ENCODE results near the gene TCOF1. TPM values are rescaled to one million over a fixed set of nuclear protein-coding genes. Genes with fewer than 3 reads are reported as not detected.

Gene TCOF1
- total RNA-seq, 2 donors from 2014 or later: 28.9 to 58.3 TPM

DNA sequence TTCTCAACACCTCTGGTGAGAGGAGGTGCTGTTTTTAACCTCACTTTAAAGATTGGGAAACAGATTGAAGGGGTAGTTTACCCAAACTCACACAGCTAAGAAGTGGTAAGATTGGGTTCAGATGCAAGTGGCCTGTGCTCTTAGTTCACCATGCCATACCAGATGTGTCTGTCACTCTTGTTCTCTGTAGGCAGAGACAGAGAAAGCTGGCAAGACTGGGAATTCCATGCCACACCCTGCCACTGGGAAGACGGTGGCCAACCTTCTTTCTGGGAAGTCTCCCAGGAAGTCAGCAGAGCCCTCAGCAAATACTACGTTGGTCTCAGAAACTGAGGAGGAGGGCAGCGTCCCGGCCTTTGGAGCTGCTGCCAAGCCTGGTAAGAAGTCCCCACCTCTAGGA is 11.0 kb downstream of the TCOF1 start:
- Histone ChIP-seq H3K27ac (no peak overlapping the region), H3K36me3 (peaks cover 0 to 32% of the 10 kb centered on the region in 2 donors), H3K9me3 (no peaks in the 10 kb centered on the region), H3K4me1 (replicated peaks) (no peaks in the 10 kb centered on the region), H3K27me3 (replicated peaks; ENCODE audit: insufficient read depth) (no peaks in the 10 kb centered on the region), H3K4me3 (no peak overlapping the region)
- 83% methylated on average over 4 of the region's 4 CpGs for WGBS
- TF ChIP-seq, protein P1, sequence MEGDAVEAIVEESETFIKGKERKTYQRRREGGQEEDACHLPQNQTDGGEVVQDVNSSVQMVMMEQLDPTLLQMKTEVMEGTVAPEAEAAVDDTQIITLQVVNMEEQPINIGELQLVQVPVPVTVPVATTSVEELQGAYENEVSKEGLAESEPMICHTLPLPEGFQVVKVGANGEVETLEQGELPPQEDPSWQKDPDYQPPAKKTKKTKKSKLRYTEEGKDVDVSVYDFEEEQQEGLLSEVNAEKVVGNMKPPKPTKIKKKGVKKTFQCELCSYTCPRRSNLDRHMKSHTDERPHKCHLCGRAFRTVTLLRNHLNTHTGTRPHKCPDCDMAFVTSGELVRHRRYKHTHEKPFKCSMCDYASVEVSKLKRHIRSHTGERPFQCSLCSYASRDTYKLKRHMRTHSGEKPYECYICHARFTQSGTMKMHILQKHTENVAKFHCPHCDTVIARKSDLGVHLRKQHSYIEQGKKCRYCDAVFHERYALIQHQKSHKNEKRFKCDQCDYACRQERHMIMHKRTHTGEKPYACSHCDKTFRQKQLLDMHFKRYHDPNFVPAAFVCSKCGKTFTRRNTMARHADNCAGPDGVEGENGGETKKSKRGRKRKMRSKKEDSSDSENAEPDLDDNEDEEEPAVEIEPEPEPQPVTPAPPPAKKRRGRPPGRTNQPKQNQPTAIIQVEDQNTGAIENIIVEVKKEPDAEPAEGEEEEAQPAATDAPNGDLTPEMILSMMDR (IDR thresholded peaks at IDR 0.05): no peak
- TF ChIP-seq POLR2AphosphoS5 (IDR thresholded peaks at IDR 0.05): no peak
- TF ChIP-seq POLR2A (IDR thresholded peaks at IDR 0.05): no peak
- DNase-seq (ENCODE audit: low spot score): no peak
- intact Hi-C loops (cut with DNase I): no loop called here

DNA sequence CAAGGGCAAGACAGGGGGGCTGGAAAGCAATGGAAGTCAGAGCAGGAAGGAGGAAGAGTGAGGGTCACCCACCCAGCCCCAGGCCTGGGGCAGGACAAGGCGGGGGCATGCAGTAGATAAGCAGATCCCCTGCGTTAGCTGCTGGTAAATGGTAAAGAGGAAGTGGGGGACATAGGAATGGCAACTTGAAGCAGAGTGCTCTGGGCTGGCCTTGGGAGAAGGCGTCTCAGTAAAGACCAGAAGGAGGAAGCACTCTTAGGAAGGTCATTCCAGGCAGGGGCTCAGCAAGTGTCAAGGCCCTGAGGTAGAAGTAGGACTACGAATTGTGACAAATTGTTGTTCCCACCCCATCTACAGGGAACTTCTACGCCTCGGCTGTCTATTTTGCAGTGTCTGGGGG is 15.1 kb downstream of the TCOF1 start:
- Histone ChIP-seq H3K36me3 (peaks cover 7 to 60% of the 10 kb centered on the region in 2 donors), H3K27ac (no peak overlapping the region), H3K9me3 (no peaks in the 10 kb centered on the region), H3K4me3 (no peak overlapping the region), H3K27me3 (replicated peaks; ENCODE audit: insufficient read depth) (no peaks in the 10 kb centered on the region), H3K4me1 (replicated peaks) (no peaks in the 10 kb centered on the region)
- TF ChIP-seq, protein P1 (IDR thresholded peaks at IDR 0.05): no peak
- no peak for TF ChIP-seq POLR2AphosphoS5 (IDR thresholded peaks at IDR 0.05)
- TF ChIP-seq POLR2A (IDR thresholded peaks at IDR 0.05): no peak
- 94% methylated on average over 6 of the region's 6 CpGs for WGBS
- DNase-seq (ENCODE audit: low spot score): no peak
- intact Hi-C loops (cut with DNase I): no loop called here

DNA sequence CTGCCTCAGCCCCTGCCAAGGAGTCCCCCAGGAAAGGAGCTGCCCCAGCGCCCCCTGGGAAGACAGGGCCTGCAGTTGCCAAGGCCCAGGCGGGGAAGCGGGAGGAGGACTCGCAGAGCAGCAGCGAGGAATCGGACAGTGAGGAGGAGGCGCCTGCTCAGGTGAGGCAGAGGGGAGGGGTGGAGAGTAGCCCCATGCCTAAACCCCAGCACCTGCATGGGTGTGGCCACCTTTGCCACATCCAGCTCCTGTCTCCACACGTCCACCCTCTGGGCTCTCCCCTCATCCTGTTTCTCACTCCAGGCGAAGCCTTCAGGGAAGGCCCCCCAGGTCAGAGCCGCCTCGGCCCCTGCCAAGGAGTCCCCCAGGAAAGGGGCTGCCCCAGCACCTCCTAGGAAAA is 17.2 kb downstream of the TCOF1 start:
- DNase-seq (ENCODE audit: low spot score): no peak
- 83% methylated on average over 11 of the region's 11 CpGs for WGBS
- no peak overlapping the region for H3K4me3 ChIP-seq
- H3K4me1 ChIP-seq (replicated peaks): no peaks in the 10 kb centered on the region
- H3K27me3 ChIP-seq (replicated peaks; ENCODE audit: insufficient read depth): no peaks in the 10 kb centered on the region
- no peak overlapping the region for H3K27ac ChIP-seq
- H3K36me3 ChIP-seq: peaks cover 18 to 52% of the 10 kb centered on the region in 2 donors
- intact Hi-C loops (cut with DNase I): no loop called here
- TF ChIP-seq POLR2A (IDR thresholded peaks at IDR 0.05) (no peak), POLR2AphosphoS5 (IDR thresholded peaks at IDR 0.05) (no peak)
- TF ChIP-seq, protein P1 (IDR thresholded peaks at IDR 0.05): no peak
- H3K9me3 ChIP-seq: no peaks in the 10 kb centered on the region

DNA sequence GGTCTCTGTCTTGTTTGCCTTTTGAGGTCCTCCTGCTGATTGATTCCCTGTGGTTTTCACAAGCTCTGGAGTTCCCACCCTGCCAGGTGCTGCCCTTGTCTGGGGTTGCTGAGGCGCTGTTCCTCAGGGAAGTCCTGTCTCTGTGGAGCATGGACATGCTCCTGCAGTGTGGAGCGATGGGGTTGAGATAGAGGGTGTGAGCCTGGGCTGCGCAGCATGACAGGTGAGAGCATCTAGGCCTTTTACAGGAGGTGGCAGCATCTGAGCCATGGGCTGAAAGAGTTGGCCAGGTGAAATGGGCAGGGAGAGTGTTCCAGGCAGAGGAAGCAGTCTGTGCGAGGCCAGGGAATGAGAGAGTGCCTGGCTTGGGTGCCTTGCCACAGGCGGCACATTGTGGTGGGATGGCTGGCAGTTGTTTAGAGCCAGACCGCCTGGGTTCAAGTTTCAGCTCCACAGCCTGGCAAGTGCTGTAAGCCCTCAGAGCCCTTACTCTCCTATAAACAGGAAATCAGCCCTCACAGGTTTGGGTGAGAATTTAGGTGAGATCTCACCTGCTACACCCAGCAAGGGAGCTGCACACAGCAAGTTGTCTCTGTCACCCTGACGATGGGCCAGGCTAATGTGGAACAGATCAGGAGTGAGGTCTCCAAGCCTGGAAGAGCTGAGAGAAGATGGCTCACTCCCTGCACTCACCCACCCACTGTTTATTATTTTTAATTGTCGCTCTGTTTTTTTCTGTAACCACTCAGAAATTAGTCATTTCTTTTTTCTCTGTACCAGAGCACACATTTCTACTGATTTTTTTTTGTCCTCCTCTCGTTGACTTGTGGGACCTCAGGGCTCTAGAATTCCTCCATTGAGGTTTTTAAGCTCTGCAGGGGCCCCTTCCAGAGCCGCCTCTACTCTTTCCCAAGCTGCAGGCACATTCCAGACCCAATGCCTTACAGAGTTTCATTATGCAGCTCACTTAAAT is 19.6 kb downstream of the TCOF1 start:
- intact Hi-C loops (cut with DNase I): no loop called here
- Histone ChIP-seq H3K9me3 (no peaks in the 10 kb centered on the region), H3K36me3 (peaks cover 26 to 56% of the 10 kb centered on the region in 2 donors), H3K4me1 (replicated peaks) (no peaks in the 10 kb centered on the region), H3K27me3 (replicated peaks; ENCODE audit: insufficient read depth) (no peaks in the 10 kb centered on the region), H3K27ac (no peak overlapping the region), H3K4me3 (no peak overlapping the region)
- no peak for DNase-seq (ENCODE audit: low spot score)
- 74% methylated on average over 10 of the region's 10 CpGs for WGBS
- TF ChIP-seq POLR2A (IDR thresholded peaks at IDR 0.05) (no peak), POLR2AphosphoS5 (IDR thresholded peaks at IDR 0.05) (no peak)
- TF ChIP-seq, protein P1 (IDR thresholded peaks at IDR 0.05): no peak

Measured in prostate gland (tissue), 2 donors.